Measurements from ENCODE around the gene PPIL4. TPM values are rescaled to one million over a fixed set of nuclear protein-coding genes. Genes with fewer than 3 reads are reported as not detected.

PPIL4 gene
- total and polyA plus RNA-seq, 2 of the 13 experiments (the other 11 are each of a cell fraction or from before 2014, with no cell fraction given) = 5.5 to 46.0 TPM

DNA sequence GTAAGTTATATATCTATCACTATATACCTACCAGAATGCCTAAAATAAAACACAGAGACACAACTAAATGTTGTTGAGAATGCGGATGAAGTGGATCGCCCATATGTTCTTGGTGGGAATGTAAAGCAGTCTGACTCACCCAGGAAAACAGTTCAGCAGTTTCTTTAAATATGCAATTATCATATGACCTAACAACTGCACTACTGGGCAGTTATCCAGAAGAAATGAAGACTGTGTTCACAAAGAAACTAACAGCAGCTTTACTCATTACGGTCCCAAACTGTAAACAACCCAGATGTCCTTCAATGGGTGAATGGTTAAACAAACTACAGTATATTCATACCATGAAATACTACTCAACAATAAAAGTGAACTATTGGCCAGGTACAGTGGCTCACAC, 46.8 kb downstream of the PPIL4 start (continued):
- TF ChIP-seq ZSCAN22 (CRISPR knock-in tag; IDR thresholded peaks at IDR 0.05) = no peak
- TF ChIP-seq RBAK (CRISPR knock-in tag; IDR thresholded peaks at IDR 0.05) = no peak
- no peak for TF ChIP-seq EEA1 (CRISPR knock-in tag; IDR thresholded peaks at IDR 0.05; ENCODE audit: borderline replicate concordance)
- no peak for TF ChIP-seq RFX3 (CRISPR knock-in tag; IDR thresholded peaks at IDR 0.05)
- TF ChIP-seq MBD4 (IDR thresholded peaks at IDR 0.05; ENCODE audit: borderline replicate concordance, low read length) = no peak
- TF ChIP-seq, protein P1, sequence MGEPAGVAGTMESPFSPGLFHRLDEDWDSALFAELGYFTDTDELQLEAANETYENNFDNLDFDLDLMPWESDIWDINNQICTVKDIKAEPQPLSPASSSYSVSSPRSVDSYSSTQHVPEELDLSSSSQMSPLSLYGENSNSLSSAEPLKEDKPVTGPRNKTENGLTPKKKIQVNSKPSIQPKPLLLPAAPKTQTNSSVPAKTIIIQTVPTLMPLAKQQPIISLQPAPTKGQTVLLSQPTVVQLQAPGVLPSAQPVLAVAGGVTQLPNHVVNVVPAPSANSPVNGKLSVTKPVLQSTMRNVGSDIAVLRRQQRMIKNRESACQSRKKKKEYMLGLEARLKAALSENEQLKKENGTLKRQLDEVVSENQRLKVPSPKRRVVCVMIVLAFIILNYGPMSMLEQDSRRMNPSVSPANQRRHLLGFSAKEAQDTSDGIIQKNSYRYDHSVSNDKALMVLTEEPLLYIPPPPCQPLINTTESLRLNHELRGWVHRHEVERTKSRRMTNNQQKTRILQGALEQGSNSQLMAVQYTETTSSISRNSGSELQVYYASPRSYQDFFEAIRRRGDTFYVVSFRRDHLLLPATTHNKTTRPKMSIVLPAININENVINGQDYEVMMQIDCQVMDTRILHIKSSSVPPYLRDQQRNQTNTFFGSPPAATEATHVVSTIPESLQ (CRISPR knock-in tag; conservative IDR thresholded peaks at IDR 0.05) = no peak
- TF ChIP-seq EED (CRISPR knock-in tag; IDR thresholded peaks at IDR 0.05) = no peak
- TF ChIP-seq, protein P2, sequence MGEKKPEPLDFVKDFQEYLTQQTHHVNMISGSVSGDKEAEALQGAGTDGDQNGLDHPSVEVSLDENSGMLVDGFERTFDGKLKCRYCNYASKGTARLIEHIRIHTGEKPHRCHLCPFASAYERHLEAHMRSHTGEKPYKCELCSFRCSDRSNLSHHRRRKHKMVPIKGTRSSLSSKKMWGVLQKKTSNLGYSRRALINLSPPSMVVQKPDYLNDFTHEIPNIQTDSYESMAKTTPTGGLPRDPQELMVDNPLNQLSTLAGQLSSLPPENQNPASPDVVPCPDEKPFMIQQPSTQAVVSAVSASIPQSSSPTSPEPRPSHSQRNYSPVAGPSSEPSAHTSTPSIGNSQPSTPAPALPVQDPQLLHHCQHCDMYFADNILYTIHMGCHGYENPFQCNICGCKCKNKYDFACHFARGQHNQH (CRISPR knock-in tag; IDR thresholded peaks at IDR 0.05) = 0 out of 2 replicates have a peak, but pooled peaks have one; percentile 37
- TF ChIP-seq, protein P3, sequence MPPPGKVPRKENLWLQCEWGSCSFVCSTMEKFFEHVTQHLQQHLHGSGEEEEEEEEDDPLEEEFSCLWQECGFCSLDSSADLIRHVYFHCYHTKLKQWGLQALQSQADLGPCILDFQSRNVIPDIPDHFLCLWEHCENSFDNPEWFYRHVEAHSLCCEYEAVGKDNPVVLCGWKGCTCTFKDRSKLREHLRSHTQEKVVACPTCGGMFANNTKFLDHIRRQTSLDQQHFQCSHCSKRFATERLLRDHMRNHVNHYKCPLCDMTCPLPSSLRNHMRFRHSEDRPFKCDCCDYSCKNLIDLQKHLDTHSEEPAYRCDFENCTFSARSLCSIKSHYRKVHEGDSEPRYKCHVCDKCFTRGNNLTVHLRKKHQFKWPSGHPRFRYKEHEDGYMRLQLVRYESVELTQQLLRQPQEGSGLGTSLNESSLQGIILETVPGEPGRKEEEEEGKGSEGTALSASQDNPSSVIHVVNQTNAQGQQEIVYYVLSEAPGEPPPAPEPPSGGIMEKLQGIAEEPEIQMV (CRISPR knock-in tag; IDR thresholded peaks at IDR 0.05; ENCODE audit: low read depth) = no peak
- TF ChIP-seq, protein P4, sequence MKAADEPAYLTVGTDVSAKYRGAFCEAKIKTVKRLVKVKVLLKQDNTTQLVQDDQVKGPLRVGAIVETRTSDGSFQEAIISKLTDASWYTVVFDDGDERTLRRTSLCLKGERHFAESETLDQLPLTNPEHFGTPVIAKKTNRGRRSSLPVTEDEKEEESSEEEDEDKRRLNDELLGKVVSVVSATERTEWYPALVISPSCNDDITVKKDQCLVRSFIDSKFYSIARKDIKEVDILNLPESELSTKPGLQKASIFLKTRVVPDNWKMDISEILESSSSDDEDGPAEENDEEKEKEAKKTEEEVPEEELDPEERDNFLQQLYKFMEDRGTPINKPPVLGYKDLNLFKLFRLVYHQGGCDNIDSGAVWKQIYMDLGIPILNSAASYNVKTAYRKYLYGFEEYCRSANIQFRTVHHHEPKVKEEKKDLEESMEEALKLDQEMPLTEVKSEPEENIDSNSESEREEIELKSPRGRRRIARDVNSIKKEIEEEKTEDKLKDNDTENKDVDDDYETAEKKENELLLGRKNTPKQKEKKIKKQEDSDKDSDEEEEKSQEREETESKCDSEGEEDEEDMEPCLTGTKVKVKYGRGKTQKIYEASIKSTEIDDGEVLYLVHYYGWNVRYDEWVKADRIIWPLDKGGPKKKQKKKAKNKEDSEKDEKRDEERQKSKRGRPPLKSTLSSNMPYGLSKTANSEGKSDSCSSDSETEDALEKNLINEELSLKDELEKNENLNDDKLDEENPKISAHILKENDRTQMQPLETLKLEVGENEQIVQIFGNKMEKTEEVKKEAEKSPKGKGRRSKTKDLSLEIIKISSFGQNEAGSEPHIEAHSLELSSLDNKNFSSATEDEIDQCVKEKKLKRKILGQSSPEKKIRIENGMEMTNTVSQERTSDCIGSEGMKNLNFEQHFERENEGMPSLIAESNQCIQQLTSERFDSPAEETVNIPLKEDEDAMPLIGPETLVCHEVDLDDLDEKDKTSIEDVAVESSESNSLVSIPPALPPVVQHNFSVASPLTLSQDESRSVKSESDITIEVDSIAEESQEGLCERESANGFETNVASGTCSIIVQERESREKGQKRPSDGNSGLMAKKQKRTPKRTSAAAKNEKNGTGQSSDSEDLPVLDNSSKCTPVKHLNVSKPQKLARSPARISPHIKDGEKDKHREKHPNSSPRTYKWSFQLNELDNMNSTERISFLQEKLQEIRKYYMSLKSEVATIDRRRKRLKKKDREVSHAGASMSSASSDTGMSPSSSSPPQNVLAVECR (CRISPR knock-in tag; IDR thresholded peaks at IDR 0.05; ENCODE audit: borderline replicate concordance) = no peak
- TF ChIP-seq, protein P5, sequence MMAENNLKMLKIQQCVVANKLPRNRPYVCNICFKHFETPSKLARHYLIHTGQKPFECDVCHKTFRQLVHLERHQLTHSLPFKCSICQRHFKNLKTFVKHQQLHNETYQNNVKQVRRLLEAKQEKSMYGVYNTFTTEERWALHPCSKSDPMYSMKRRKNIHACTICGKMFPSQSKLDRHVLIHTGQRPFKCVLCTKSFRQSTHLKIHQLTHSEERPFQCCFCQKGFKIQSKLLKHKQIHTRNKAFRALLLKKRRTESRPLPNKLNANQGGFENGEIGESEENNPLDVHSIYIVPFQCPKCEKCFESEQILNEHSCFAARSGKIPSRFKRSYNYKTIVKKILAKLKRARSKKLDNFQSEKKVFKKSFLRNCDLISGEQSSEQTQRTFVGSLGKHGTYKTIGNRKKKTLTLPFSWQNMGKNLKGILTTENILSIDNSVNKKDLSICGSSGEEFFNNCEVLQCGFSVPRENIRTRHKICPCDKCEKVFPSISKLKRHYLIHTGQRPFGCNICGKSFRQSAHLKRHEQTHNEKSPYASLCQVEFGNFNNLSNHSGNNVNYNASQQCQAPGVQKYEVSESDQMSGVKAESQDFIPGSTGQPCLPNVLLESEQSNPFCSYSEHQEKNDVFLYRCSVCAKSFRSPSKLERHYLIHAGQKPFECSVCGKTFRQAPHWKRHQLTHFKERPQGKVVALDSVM (CRISPR knock-in tag; IDR thresholded peaks at IDR 0.05) = no peak
- TF ChIP-seq POLR2AphosphoS2 (IDR thresholded peaks at IDR 0.05; ENCODE audit: low read depth, low read length) = no peak
- TF ChIP-seq, protein P6, sequence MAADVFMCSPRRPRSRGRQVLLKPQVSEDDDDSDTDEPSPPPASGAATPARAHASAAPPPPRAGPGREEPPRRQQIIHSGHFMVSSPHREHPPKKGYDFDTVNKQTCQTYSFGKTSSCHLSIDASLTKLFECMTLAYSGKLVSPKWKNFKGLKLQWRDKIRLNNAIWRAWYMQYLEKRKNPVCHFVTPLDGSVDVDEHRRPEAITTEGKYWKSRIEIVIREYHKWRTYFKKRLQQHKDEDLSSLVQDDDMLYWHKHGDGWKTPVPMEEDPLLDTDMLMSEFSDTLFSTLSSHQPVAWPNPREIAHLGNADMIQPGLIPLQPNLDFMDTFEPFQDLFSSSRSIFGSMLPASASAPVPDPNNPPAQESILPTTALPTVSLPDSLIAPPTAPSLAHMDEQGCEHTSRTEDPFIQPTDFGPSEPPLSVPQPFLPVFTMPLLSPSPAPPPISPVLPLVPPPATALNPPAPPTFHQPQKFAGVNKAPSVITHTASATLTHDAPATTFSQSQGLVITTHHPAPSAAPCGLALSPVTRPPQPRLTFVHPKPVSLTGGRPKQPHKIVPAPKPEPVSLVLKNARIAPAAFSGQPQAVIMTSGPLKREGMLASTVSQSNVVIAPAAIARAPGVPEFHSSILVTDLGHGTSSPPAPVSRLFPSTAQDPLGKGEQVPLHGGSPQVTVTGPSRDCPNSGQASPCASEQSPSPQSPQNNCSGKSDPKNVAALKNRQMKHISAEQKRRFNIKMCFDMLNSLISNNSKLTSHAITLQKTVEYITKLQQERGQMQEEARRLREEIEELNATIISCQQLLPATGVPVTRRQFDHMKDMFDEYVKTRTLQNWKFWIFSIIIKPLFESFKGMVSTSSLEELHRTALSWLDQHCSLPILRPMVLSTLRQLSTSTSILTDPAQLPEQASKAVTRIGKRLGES (CRISPR knock-in tag; IDR thresholded peaks at IDR 0.05; ENCODE audit: borderline replicate concordance) = no peak
- no peak for TF ChIP-seq SAFB2 (CRISPR knock-in tag; IDR thresholded peaks at IDR 0.05; ENCODE audit: borderline replicate concordance, low read depth)
- TF ChIP-seq ISX (CRISPR knock-in tag; conservative IDR thresholded peaks at IDR 0.05) = no peak
- no peak for TF ChIP-seq KMT2A (CRISPR knock-in tag; IDR thresholded peaks at IDR 0.05)
